Measurements from ENCODE around the gene CEP55.
"Not testable (repeated sequence)": the region's sequence is repeated elsewhere in the genome, so short reads cannot be mapped to it uniquely, and the experiment has no call there.

Gene CEP55

DNA sequence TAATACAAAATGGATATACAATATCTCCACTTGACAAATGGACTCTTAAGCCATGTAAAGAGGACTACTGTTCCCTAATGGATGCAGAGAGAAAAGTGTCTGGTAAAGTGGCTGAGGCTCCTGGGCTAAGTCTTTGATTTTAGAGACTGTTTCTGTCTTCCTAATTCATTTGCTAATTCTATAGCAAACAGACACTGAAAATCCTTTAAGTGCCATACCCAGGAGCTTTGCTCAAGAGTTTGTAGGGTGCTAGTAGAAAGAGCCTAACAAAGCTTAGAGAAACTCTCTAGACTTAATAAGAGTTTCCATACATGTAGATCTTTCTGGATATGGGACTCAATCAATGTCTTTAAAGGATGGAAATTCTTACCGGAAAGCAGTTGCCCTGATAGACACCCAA, 16.7 kb downstream of the CEP55 start:
- TF ChIP-seq ZFX (IDR thresholded peaks at IDR 0.05), result no peak
- TF ChIP-seq, protein P1, sequence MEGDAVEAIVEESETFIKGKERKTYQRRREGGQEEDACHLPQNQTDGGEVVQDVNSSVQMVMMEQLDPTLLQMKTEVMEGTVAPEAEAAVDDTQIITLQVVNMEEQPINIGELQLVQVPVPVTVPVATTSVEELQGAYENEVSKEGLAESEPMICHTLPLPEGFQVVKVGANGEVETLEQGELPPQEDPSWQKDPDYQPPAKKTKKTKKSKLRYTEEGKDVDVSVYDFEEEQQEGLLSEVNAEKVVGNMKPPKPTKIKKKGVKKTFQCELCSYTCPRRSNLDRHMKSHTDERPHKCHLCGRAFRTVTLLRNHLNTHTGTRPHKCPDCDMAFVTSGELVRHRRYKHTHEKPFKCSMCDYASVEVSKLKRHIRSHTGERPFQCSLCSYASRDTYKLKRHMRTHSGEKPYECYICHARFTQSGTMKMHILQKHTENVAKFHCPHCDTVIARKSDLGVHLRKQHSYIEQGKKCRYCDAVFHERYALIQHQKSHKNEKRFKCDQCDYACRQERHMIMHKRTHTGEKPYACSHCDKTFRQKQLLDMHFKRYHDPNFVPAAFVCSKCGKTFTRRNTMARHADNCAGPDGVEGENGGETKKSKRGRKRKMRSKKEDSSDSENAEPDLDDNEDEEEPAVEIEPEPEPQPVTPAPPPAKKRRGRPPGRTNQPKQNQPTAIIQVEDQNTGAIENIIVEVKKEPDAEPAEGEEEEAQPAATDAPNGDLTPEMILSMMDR (conservative IDR thresholded peaks at IDR 0.05), result no peak
- H3K27ac ChIP-seq, result no peak overlapping the region

DNA sequence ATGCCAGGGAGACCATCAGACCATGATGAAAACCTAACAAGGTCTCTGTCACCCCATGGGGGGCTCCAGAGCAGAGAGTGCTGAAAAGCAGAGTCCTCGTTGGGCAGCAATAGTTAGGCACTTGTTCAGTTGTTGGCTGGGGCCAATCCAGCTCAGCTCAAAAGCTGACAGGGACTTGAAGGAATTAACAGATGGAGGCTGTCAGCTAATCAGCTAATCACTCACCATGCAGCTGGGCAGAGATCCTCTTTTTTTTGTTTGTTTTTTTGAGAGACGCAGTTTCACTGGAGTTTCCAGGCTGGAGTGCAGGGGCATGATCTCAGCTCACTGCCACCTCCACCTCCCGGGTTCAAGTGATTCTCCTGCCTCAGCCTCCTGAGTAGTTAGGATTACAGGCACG, 18.1 kb downstream of the CEP55 start:
- TF ChIP-seq, protein P1 (conservative IDR thresholded peaks at IDR 0.05), result no peak
- no peak for TF ChIP-seq ZFX (IDR thresholded peaks at IDR 0.05)
- no peak overlapping the region for H3K27ac ChIP-seq

DNA sequence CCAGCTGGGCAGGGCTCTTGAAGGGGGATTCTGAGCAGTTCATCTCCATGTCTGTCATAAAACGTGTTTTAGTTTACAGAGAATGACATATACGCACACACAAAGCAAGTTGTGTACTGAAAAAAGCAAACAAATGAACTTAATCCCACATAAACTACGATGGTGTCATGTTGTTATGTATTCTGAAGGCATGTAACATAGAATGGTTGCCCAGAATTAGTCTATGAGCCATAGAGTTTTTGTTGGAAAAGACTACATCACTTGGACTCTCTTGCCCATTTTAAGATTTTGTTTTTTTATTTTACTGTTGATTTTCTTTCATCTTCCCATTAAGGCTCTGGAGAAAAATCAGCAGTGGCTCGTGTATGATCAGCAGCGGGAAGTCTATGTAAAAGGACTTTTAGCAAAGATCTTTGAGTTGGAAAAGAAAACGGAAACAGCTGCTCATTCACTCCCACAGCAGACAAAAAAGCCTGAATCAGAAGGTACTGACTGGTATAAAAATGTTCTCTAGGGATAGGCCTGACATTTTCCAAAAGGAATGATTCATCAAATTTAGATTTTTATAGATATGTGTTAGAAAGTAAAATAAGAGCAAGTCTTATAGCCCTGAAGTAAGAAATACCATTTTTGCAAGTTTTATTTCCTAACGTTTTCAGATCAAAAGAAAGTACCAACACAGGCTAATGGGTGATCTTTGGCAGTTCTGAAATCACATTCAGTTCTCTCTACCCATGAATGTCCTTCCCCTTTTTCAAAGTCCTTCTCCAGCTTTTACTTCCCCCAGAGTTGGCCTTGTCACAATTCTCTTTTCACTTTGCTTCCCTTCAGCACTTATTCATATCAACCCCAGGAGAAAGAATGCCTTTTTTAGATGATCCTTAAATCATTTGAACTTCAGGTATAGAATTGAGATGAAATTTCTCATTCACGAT, 18.9 kb downstream of the CEP55 start:
- TF ChIP-seq ZFX (IDR thresholded peaks at IDR 0.05), result no peak
- TF ChIP-seq, protein P1 (conservative IDR thresholded peaks at IDR 0.05), result no peak
- H3K27ac ChIP-seq, result no peak overlapping the region

DNA sequence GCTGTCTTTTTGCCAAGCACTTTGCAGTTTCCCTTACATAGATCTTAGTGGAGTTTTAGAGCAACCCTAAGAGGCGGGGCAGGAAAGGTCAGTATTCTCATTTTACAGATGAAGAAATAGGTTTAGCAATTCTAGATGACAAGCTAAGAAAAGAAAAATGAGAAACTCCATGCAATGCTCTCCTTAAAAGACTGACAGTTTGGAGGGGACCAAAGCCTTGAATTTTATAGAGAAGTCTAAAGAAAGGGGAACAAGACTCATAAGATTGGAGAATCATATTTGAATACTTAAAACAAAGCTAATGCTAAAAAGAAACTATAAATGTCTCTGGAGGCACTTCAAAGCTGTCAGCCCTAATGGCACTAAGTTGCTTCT, 19.6 kb downstream of the CEP55 start:
- TF ChIP-seq, protein P1 (conservative IDR thresholded peaks at IDR 0.05), result no peak
- no peak for TF ChIP-seq ZFX (IDR thresholded peaks at IDR 0.05)
- H3K27ac ChIP-seq, result no peak overlapping the region

DNA sequence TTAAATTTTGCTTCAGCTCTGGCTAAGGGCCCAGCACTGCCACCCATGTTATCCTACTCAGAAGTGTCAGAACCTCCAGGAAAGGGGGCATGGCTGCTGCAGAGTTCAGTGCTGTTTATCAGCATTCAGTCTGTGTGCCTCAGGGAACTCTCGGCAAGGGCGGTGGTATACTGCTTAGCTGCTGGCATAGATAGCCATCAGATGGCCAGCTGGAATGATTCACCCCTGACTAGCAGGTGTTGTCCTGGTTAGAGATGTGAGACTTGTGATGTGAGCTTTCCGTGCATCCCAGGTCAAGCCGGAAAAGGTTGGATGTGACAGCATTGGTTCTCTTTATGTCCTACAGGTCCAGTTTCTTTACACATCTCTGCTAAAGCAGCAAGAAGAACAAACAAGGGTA, 22.1 kb downstream of the CEP55 start:
- no peak for TF ChIP-seq ZFX (IDR thresholded peaks at IDR 0.05)
- TF ChIP-seq, protein P1 (conservative IDR thresholded peaks at IDR 0.05), result no peak
- H3K27ac ChIP-seq, result no peak overlapping the region

DNA sequence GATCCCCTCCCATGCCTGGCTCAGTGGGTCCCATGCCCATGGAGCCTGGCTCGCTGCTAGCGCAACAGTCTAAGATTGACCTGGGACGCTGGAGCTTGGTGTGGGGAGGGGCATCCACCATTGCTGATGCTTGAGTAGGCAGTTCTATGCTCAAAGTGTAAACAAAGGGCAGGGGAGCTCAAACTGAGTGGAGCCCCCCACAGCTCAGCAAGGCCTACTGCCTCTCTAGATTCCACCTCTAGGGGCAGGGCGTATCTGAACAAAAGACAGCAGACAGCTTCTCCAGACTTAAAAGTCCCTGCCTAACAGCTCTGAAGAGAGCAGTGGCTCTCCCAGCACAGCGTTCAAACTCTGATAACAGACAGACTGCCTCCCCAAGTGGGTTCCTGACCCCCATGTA, 38.9 kb downstream of the CEP55 start:
- TF ChIP-seq, protein P1 (conservative IDR thresholded peaks at IDR 0.05), result no peak; the same call in 1 of the 2 replicates
- TF ChIP-seq ZFX (IDR thresholded peaks at IDR 0.05), result no peak
- H3K27ac ChIP-seq, result no peak overlapping the region

DNA sequence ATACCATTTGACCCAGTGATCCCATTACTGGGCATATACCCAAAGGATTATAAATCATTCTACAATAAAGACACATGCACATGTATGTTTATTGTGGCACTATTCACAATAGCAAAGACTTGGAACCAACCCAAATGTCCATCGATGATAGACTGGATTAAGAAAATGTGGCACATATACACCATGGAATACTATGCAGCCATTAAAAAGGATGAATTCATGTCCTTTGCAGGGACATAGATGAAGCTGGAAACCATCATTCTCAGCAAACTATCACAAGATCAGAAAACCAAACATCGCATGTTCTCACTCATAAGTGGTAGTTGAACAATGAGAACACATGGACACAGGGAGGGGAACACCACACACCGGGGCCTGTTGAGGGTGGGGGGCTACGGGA, 44.5 kb downstream of the CEP55 start:
- not testable (repeated sequence) for H3K27ac ChIP-seq
